Smooth muscle cell of bladder (primary cell): ENCODE data around the gene PPIH. TPM values are rescaled to one million over a fixed set of nuclear protein-coding genes. Genes with fewer than 3 reads are reported as not detected.

Experiments
- total RNA-seq: library from RNA; depleted of rRNA; stranded (reverse); fragments of >200 nt; gene quantifications from 2 replicates; pipeline ENCODE4 v1.2.3, GENCODE V29; 2014

The PPIH gene
- 19.8 and 20.1 TPM in 2 replicates for total RNA-seq

GRCh38 chr1:42657981-42658876, at the start of gene PPIH:
PPIH (plus strand) TSS chr1:42658423; CDS start chr1:42658447, 24 bp downstream.

GRCh38 chr1:42681741-42682483, 23.7 kb downstream of the PPIH start, which contains the start of gene YBX1:
YBX1 (plus strand) TSS chr1:42682418; CDS start chr1:42682566, 148 bp downstream.

Other genes starting within 250 kb of the PPIH start
- gene ZMYND12, start 202.4 kb upstream of the PPIH start, total RNA-seq, result 0.28 and 1.2 TPM in 2 replicates
- gene PPCS, start 201.9 kb upstream of the PPIH start, total RNA-seq, result 31.9 and 33.4 TPM in 2 replicates
- 1.00 and 1.4 TPM in 2 replicates for gene CCDC30, start 195.1 kb upstream of the PPIH start, total RNA-seq
- gene YBX1, start 24.0 kb downstream of the PPIH start, total RNA-seq, result 796 and 905 TPM in 2 replicates
- gene CLDN19, start 81.8 kb downstream of the PPIH start, total RNA-seq, result not detected in 2 replicates
- 161 and 168 TPM in 2 replicates for gene P3H1, start 108.6 kb downstream of the PPIH start, total RNA-seq
- 2.4 and 3.6 TPM in 2 replicates for gene C1orf50, start 108.8 kb downstream of the PPIH start, total RNA-seq
- gene TMEM269, start 126.6 kb downstream of the PPIH start, total RNA-seq, result under 0.01 TPM in 1 of 2 replicates, not detected in the other
- gene ERMAP, start 158.7 kb downstream of the PPIH start, total RNA-seq, result 13.3 and 15.2 TPM in 2 replicates
- gene SVBP, start 159.0 kb downstream of the PPIH start, total RNA-seq, result 14.2 and 17.6 TPM in 2 replicates
- gene ZNF691, start 188.2 kb downstream of the PPIH start, total RNA-seq, result 8.1 and 10.7 TPM in 2 replicates